Ammon's horn (tissue), 1 donor: ENCODE measurements around the gene HNRNPAB.
"Not testable (repeated sequence)": the region's sequence is repeated elsewhere in the genome, so short reads cannot be mapped to it uniquely, and the experiment has no call there.

ENCODE experiments used
- DNase-seq: peaks from one replicate; pipeline ENCODE4 v3.0.0-alpha.2; 2016; ENCODE audit warnings: low spot score

Gene HNRNPAB

DNA sequence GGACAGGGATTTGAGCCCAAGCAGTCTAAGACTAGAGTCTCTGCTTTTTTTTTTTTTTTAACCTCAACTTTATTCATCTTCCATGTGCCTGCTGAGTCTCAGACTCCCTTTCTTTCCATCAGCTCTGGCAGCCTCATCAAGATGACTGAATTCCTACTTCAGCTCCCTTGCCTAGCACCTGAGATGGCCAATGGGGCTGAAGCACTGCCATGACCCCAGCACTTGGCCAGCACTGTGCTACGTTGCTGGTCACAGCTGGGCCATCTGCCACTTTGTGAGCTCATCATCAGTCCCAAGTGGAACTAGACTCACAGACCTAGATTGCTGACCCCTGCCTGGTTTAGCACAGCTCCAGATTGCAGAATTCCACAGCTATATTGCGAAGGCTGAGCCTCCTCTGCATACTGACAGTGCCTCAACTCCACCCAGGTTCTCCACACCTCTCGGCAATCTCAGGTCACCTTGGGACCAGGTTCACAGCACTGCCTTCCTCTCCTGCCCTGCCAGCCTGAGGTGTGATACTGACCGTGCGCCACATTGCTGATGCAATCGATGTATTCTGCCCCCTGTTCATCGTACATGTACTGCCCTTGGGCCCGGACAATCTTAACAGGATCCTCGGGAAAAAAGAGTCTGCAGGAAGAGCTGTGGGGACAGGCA is 26.7 kb downstream of the HNRNPAB start:
- DNase-seq, result peak; percentile 55

DNA sequence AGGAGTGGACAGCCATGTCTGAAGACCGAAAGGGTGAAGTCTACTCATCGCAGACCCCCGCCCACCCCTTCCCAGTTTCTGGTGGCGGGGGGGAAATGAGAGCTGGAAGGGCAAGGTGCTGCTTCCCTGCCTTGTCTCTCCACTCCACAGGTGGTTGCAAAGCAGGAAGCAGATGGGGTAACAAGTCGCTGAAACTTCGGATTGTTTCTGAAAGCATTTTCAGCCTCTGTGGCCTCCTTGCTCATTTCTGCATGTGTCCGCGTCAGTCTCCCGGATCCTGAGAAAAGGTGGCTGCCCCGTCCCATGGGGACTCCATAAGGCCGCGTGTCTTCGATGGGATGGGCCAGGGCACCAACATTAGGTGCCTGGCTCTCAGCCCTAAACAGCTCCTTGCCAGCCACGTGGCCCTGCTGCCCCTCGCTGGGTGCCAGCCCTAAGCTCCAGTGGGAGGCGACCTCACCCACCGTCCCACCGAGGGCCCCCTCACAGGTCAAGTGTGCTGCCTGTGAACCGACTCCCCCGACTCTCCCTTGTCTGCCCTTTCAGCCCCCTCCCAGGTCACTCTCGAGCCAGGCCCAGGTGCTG is 27.3 kb downstream of the HNRNPAB start:
- no peak for DNase-seq

DNA sequence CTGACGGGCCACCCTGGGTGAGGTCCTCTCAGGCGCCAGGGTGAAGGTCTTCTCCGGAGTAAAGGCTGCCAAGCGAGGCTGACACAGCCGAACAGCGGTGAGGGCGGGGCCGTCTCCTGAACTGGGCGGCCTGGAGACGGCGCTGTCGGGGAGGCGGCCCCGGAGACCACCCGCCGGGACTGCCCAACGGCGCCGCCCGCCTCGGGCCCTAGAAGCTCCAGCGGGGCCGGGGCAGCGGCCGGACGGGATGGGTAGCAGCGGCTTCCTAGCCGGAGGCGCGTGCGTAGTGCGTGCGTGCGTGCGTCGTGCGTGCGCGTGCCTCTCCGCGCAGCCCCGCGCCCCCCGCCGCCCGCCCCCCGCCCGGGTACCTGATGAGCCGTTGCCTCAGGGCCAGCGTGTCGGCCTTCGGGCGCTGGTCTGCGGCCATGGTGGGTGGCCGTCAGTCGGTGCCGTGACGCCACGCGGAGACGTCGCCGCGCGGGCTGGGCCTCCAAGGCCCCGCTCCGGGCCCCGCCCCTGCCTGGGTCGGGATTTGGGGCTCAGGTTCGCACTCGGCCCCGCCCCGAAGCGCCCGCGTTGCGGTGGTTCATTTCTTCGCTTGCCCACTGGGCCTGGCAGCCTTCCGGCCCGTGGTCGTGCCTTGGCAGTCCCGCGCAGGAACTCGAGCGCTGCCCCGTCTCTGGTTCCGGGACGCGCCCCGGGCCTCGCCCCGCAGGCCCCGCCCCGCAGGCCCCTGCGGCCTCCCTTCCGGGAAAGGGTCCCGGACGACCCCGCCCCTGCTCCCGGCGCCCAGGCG is 28.0 kb downstream of the HNRNPAB start, which contains the start of gene PHYKPL:
TSS of gene PHYKPL (minus strand) at position 679 of the 796 bp plus-strand sequence. CDS start at position 427, 252 bp downstream.
- DNase-seq, result peak; percentile 74

DNA sequence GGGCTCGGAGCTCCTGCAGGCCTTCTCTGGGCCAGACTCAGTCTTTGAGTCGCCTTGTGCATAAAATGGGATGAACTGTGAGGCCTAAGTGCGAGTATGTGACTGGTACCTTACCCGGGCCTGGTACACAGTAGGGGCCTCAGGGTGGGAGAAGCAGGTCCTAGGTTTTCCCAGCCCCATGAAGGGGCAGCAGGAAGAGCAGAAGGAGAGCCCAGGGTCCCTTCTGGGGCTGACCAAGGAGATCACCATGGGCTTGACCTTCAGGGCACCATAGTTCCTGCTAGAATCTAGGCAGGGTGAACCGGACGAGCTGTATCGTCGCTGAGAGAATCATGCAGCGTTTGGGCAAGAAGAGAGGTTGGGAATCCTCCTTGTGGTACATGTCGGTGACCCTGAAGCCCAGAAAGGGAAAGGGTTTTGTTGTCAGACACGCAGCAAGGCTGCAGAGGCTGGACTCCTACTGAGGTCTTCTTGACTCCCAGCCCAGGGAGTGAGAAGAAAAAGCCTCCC is 28.6 kb downstream of the HNRNPAB start:
- no peak for DNase-seq

DNA sequence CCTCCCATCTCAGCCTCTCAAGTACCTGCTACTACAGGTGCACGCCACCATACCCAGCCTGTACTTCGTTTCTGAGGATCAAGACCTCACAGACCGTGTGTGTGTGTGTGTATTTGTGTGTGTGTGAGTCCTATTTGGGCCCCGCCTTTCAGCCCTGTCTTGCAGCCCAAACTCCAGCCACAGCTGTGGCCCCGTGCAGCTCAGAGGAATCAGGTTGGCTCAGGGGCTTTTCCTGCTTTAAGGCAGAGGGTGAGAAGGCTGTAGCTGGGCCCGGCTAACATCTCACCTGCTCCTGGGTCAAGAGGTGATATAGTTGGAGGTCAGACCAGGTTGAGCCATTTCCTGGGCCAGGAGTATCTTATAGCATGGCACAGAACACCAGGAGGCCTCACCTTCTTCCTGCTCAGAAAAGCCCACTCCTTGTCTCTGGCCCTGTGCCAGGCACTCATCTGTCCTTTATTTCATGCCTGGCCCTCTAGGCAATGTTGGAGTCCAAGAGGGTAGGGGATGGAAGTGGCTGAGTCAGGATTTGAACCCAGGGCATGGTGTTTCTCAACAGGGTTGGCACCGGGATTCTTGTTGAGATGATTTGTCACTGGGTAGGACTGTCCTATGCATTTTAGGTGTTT is 29.9 kb downstream of the HNRNPAB start:
- DNase-seq, result no peak

DNA sequence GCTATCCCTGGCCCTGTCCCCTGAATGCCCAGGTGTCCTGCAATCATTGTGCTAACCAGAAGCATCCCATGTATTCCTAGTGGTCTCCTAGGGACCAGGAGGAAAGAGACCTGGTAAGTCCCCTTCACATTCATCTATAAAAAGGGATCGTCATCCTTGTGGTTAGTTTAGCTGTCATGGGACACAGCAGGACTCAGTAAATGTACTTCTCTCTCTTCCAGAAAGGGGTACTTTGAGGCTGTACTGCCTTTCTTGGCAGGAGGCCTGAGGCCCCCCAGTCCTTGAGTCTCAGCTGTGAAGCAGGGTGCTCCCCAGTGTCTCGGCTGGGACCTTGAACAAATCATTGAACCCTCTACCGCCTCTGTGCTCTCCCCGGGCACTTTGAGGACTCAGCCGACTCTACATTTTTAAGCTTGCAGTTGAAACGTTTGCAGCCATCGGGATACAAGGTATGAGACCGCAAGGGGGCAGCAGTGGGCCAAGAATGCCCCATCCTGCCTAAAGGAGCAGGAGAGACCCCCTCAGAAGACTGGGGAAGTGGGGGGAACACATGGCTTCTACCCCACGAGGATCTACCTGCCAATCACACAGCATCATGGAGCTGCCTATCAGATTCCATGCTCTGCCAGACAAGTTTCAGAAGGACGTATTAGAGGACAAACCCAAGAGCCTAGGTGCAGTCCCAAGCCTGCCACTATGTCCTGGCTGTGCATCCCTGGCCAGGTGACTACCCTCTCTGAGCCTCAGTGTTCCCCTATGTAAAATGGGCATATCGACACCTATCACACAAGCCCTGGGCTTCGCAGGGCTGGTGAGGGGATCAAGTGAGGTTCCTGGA is 30.6 kb downstream of the HNRNPAB start:
- DNase-seq, result peak; percentile 78

DNA sequence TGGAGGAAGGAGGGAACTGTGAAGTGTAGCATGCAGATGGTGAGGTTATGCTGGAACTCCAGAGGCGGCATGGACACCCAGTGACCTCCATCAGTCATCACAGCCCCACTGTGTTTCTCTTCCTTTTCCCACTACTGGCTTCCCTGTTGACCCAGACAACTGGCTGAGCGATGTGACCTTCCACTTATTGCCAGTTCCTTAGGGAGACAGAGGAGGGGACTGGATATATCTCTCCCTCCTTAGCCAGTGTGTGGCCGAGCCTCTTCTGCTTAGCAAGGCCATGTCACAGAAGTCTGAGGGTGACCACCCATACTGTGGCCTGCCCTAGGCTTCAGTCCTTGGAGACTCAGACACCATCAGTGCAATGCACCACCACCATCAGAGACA is 31.2 kb downstream of the HNRNPAB start:
- no peak for DNase-seq

GRCh38 chr5:178236126-178236525 is 31.8 kb downstream of the HNRNPAB start:
- DNase-seq, result no peak

GRCh38 chr5:178236679-178237078 is 32.3 kb downstream of the HNRNPAB start:
- no peak for DNase-seq

- no peak for DNase-seq
Measured at GRCh38 chr5:178237431-178238312, 33.3 kb downstream of the HNRNPAB start.

- no peak for DNase-seq
Measured at GRCh38 chr5:178238313-178238635, 33.9 kb downstream of the HNRNPAB start.

GRCh38 chr5:178238711-178239592 is 34.6 kb downstream of the HNRNPAB start:
- no peak for DNase-seq

- DNase-seq, result not testable (repeated sequence)
Measured at GRCh38 chr5:178239626-178240301, 35.4 kb downstream of the HNRNPAB start.

- no peak for DNase-seq
Measured at GRCh38 chr5:178240341-178240741, 36.0 kb downstream of the HNRNPAB start.

DNA sequence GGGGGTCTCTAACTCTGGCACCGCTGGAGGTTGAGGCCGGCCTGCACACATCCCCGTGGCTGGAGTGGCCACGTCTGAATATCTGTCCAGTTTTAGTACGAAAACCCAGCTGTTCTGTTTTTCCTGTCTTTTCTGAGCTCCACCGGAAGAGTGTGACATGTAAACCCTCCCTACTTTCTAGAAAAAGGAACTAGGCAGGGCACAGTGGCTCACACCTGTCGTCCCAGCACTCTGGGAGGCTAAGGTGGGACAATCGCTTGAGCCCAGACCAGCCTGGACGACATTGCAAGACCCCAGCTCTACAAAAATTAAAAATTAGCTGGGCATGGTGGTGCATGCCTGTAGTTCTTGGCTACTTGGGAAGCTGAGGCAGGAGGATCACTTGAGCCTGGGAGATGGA is 36.4 kb downstream of the HNRNPAB start:
- no peak for DNase-seq

- peak; percentile 71 for DNase-seq
Measured at GRCh38 chr5:178241231-178241663, 36.9 kb downstream of the HNRNPAB start.

DNA sequence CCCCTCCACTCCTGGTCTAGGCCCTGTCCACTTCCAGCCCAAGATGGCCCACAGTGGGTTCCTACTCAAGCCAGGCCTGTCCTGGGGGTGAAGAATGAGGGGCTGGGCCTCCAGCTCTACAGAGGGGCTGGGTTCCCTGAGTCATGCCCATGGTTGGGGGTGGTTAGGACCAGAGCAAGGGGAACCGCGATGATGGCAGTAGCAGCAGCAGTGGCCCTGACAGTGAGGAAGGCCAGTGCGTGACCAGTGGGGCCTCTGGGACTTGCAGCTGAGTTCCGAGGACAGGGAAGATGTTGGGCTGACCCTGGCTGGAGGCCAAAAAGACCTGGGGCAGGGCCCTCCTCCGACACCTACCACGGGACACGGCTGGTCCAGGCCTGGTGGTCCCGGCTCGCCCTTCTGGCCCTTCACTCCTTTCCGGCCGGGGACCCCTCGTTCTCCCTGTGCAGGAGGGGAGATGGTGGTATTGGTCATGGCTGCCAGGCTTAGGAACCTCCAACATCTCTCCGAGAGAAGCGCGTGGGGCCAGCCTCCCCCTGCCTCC is 37.4 kb downstream of the HNRNPAB start:
- DNase-seq, result no peak

GRCh38 chr5:178242416-178242815 is 38.1 kb downstream of the HNRNPAB start:
- no peak for DNase-seq

DNA sequence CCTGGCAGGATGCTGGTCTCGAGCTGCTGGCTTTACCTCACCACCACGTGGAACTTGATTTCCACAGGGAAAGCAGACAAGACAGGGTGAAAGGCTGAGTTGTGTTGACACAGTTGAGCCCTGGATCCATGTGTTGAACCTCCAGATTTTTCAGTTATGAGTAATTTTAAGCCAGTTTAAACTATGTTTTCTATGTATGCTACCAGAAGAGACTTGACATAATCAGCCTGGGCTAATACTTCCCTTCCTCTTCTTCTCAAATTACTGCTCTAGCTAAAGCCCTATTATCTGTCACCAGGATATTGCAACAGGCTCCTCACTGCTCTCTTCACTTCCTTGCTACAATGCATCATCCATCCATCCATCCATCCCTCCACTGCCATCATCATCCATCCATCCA is 40.2 kb downstream of the HNRNPAB start:
- DNase-seq, result no peak
